ENCODE results near the gene AACS.

AACS gene

DNA sequence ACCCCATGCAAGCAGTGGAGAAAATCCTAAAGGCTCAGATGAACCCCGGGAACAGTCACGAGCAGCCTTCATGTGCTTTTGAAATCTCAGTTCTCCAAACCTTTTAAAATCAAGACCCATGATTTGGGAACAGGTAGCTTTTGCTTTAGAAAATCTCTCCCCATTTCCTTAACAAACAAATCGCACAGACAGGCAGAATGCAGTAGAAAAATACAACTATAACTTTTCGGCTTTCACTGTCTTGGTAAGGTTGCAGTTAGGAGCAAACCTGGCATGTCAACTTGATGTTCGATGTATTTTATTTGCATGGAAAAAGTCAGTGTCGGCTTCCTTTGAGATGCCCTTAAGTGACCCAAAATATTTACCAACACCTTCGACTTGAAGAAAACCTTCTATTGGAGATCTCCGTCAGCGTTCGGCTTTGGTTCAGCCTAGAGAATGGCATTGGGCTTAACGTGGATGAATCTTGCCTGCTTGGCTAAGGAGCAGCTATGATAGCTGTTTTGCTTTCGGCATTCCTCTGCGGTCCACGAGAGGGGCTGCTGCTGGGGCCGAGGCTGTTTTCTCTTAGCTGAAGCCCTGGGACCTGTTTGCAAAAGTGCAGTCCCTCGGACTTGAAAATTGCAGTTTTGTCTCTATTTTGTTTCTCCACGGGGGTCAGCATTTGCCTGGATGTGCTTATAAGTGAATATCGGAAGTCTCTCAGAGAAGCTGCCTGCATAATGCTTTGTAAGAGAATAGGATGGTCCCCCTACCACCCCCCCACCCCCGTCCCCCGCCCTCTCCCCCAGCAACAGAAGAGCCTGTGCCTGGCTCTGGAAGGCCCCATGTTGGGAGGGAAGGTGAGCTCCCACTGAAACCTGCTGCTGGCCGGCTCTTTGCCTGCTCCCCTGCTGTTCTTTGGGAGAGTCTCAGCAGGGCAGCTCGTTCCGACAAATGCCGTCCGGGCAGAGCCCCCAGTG lies 122.8 kb downstream of the AACS start:
- DNase-seq = no peak

DNA sequence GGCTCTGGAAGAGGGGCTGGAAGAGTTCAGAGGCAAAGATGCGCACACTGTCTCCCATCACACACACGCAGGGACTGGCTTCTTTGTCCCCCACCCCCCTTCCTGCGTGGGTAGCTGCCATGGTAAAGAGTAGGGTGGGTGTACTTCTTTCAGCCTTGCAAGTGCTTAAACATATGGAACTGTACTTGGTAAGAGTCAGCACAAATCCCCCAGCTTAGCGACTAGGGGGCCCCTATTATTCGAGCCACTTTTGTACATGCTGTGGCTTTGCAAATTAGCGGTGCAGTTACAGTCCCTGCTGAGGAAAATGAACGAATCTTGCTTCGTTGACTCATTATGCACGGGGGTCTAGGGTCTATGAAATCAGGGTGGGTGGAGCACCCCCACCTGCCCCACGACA lies 123.8 kb downstream of the AACS start:
- DNase-seq = no peak

GRCh38 chr12:125189502-125189901 lies 124.3 kb downstream of the AACS start:
- DNase-seq = no peak

GRCh38 chr12:125191361-125192087 lies 126.3 kb downstream of the AACS start:
- no peak for DNase-seq

GRCh38 chr12:125192690-125193221 lies 127.5 kb downstream of the AACS start:
- no peak for DNase-seq
